GM18861 (cell line): ENCODE data around the gene ARL14EP.
A peak's percentile ranks its signal among the peaks of the same experiment; 100 is the strongest.

ENCODE experiments used
- ATAC-seq: cut with Tn5 transposase; IDR thresholded peaks from one replicate; pipeline ENCODE4 v1.9.1; 2021; ENCODE audit not compliant: unreplicated experiment

ARL14EP gene

GRCh38 chr11:30326114-30326778 is 3.3 kb downstream of the ARL14EP start:
- ATAC-seq: no peak

DNA sequence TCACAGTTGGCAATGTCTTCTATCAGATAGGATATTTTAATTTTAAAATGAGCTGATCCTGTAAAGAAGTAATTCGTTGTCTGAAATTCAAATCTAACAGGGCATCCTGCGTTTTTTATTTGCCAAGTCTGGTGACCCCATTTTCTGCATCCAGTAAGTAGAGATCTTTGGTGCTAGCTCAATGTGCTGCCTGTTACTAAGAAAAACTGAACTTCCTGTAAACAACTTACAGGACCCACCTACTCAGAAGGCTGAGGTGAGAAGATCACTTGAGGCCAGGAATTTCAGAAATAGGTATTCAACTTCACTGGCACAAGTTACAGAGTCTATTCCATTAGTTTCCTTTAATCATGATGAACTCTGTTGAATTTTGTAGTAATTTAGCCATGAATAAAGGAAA is 4.0 kb downstream of the ARL14EP start:
- ATAC-seq: no peak

- no peak for ATAC-seq
Measured at GRCh38 chr11:30328681-30329080, 5.8 kb downstream of the ARL14EP start.

DNA sequence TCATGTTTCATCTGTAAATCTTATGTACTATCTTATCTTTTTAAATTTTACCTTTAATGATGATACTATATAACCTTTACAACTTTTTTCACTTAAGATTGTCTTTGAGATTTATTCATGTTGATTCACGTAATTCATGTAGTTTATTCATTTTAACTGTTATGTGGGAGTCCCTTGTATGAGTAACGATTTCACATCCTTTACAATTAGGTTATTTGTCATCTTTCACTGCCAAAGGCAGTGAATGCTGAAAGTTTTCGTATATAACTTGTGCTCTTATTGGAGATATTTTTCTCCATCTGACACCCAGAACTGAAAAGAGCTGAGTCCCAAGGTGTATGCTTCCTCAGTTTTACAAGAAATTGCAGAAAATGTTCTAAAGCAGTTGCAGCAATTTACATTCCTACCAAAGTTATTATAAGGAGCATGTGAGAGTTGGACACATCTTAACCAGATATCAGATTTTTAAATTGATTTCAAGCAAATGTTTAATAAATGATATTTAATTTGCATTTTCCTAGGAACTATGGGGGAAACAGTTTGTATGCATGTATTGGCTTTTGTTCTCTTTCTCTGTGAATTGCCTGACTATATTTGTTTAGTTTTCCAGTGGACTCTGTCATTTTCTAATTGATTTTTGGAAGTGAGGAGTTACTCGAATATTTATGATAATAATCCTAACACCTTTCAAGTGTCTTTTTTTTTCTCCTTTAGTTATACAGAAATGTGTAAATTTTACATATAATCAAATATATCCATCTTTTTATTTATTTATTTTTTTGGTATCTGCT is 6.4 kb downstream of the ARL14EP start:
- no peak for ATAC-seq

GRCh38 chr11:30333405-30333804 is 10.5 kb downstream of the ARL14EP start:
- peak; percentile 69 for ATAC-seq

- ATAC-seq: peak; percentile 97
Measured at GRCh38 chr11:30342736-30343166, 19.8 kb downstream of the ARL14EP start.

DNA sequence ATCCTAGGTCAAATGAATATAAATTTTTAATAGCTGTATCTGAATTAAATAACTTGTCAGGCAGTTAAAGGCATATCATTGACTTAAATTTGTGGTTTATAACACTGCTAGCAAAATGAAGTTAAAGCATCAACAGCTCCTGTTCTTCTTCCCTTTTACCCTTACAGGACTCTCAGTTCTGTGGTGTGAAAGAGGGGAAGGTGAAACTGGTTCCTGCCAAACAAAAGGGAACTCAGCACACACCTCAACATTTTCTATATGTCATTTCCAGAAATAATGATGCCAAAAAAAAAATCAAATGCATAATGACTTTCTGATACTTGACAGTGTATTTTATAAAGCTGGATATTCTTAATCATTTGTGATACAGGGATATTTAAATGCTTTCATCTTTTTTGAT is 21.2 kb downstream of the ARL14EP start:
- no peak for ATAC-seq

DNA sequence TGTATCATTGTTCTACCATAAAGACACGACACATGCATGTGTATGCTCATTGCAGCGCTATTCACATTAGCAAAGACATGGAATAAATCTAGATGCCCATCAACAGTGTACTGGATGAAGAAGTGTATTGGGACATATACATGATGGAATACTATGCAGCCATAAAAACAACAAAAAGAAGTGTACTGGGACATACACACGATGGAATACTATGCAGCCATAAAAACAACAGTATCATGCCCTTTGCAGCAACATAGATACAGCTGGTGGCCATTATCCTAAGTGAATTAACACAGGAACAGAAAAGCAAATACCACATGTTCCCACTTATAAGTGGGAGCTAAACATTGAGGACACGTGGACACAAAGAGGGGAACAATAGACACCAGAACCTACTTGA is 22.7 kb downstream of the ARL14EP start:
- ATAC-seq: no peak

- no peak for ATAC-seq
Measured at GRCh38 chr11:30346068-30346688, 23.3 kb downstream of the ARL14EP start.

DNA sequence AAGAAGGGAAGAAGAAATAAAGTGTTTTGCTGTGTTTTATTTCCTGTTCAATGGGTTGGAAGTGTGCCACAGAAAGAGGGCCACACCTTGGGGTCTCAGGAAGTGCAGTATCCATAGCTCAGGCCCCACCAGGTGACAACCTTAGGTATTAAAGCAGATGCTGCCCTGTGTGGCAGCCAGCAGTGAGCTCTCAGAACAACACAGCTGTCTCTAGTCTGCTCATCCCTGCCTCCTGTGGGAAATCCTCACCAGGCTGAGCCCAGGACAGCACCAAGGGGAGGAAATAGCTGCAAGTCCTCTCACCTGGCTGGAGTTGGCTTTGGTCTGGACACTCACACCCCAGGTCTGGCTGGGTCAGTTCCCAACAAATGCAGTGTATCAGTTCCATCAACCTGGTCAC is 25.1 kb downstream of the ARL14EP start:
- no peak for ATAC-seq

GRCh38 chr11:30349885-30350284 is 27.0 kb downstream of the ARL14EP start:
- no peak for ATAC-seq

DNA sequence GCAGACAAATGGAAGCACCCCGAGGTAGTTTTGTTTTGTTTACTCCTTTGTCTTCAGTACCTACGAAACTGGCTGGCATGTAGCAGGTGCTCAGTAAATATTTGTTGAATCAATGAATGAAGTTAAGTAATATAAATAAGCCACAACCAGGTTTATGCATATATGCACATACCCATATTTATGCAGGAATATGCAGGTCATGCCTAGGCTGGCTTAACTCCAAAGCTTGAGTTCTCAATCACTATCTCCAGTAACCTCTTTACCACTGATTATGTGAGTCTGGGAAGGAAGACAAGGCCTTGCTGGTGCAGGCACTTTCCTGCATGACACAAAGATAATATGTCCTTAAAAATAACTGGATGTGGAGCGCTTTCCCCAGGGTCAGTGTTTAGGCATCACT is 27.5 kb downstream of the ARL14EP start:
- no peak for ATAC-seq

DNA sequence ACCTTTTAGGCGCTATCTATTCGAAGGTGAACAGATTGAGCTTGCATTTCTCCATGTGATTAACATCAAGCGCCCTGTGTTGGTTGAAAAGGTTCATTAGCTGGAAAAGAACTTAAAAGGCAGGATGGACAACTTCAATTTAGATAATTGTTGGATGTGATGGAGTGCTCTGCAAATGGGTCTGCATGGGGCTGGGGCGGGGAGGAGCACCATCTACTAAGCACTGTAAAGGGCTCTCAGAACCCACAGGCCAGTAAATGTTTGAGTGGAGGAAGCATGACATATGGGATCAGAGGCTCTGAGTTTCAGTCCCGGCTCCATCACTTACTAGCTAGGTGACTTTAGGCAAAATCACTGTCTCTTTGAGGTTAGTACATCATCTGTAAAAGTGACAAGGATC is 28.2 kb downstream of the ARL14EP start:
- no peak for ATAC-seq

GRCh38 chr11:30356391-30356790 is 33.5 kb downstream of the ARL14EP start:
- no peak for ATAC-seq

DNA sequence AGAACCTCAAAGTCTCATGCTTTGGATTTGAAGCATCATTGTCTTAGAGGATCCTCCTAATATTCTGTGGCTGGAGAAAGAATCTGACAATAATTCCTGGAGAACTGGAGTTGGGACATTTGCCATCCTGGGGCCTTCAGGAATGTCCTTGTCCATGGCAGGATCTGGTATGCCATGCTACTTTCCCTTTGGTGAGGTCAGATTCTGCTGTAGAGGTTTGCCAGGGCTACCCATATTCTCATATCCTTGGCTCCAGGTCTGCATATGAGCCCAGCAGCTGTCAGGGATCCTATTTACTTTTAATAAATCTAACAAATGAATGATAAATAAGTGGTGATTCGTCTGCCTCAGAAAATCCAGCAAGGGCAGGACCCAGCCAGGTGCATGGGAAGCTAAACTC is 35.0 kb downstream of the ARL14EP start:
- no peak for ATAC-seq

DNA sequence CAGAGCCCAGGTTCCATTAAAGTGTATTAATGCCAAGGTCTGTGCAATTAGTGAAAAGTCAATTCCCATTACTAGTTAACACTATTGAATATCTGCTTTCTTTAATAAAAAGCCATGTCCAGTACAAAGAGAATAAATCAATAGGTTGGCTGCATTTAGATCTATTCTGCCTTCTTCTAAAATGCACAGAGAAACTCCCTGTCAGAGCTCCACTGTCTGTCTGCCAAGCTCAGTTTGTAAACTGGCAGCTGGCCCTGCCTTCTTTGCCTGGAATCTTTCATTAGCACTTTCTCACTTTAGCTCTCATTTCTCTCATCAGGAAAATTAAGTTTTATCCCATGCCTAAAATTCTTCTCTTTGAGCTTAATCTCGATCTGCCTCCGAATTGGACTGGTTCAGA is 35.6 kb downstream of the ARL14EP start:
- ATAC-seq: no peak

DNA sequence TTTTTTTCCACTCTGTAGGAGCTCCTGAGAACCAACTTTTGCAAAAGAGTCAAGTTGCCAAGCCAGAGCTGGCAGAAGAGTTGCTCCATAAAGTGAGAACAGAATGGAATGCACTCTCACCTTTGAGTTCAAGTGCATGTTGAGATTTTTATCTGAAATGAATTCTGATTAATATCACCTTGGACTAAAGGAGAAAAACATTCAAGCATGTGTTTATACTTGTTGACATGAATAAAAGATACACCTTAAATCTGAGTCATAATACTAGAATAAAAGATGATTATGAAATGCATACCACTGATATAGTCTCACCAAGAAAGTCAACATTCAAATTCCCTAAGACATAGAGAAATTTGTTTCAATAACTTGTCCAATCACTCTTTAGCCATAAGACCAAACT is 37.8 kb downstream of the ARL14EP start:
- ATAC-seq: no peak

GRCh38 chr11:30364139-30364836 is 41.4 kb downstream of the ARL14EP start:
- ATAC-seq: no peak

DNA sequence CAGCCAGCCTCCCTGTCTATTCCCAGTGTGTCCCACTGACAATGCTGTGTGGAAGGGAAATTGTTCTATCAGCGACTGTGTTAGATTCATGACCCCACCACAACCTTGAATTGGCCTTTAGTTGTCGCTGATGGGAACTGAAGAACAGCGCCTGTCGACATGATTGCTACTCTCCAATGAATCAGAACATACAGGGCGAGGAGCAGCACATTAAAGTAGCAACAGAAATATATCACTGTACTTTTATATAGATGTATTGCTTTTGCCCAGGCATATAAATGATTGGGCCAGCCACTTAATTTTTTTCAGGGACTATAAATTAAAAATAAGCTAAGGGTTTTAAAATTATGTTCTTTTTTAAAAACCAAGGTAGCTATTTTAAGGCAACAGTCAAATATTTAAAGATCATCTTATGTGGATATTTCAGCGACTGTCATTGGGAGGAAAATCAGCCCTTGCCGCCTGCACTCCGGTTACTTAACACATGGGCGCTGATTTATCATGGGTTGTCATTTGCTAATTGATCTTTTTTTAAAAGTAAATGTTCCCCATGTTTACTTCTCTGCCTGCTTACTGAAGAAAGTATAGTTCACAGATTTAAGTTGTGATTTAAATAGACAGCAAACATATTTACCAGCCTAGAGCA is 42.1 kb downstream of the ARL14EP start:
- ATAC-seq: no peak

DNA sequence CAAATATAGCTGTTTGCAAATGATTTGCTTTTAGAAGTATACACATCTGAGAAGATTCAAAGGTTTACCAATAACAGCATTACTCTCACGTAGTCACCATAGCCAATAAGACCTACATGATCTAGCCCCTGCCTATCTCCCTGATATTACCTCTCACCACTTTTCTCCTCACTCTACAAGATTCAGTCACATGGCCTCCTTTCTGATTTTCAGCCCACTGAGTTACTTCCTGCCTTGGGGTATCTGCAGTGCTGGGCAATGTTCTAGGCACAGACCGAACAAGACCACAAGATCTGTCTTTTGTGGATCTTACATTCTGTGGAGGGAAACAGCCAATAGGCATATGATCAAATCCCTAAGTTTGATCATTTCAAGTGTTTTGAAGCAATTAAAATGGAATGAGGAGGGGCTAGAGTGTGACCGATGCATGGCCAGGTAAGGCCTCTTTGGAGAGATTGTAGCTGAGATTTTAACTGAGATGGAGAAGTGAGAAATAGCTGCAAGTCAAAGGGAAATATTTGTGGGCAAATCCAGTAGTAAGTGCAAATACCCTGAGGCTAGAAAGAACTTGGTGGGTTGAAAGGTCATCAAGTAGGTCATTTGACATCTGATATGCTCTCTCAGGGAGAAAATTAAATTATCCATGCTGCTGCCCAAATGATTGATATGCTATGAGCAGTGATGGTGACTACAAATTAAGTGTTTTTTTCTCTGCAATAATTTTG is 43.1 kb downstream of the ARL14EP start:
- no peak for ATAC-seq
